HEK293 (cell line): ENCODE results near the gene GLIS1.

Experiments used
- ZNF274 ChIP-seq, 2 experiments: fragments of 200-500 bp in 1 of 2; fragments of 450-650 bp in 1 of 2; sonication (Bioruptor generic) in 1 of 2; formaldehyde crosslinking in 1 of 2; IDR thresholded peaks; 2 replicates each; pipeline versions ENCODE4 v1.5.1 to v1.6.1; 2014 to 2016; ENCODE audit warnings: borderline replicate concordance in 1 of 2, inconsistent platforms in 1 of 2, low read length in 1 of 2, missing biosample characterization in 1 of 2, missing genetic modification characterization in 1 of 2
- TF ChIP-seq, protein P1 (sequence below): fragments of 450-650 bp; formaldehyde crosslinking; IDR thresholded peaks from 2 replicates; pipeline ENCODE4 v1.5.1; 2016; ENCODE audit warnings: missing biosample characterization, missing genetic modification characterization

- TF ChIP-seq, protein P1, sequence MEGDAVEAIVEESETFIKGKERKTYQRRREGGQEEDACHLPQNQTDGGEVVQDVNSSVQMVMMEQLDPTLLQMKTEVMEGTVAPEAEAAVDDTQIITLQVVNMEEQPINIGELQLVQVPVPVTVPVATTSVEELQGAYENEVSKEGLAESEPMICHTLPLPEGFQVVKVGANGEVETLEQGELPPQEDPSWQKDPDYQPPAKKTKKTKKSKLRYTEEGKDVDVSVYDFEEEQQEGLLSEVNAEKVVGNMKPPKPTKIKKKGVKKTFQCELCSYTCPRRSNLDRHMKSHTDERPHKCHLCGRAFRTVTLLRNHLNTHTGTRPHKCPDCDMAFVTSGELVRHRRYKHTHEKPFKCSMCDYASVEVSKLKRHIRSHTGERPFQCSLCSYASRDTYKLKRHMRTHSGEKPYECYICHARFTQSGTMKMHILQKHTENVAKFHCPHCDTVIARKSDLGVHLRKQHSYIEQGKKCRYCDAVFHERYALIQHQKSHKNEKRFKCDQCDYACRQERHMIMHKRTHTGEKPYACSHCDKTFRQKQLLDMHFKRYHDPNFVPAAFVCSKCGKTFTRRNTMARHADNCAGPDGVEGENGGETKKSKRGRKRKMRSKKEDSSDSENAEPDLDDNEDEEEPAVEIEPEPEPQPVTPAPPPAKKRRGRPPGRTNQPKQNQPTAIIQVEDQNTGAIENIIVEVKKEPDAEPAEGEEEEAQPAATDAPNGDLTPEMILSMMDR (tag by site-specific recombination) = no peak
- TF ChIP-seq ZNF274 (IDR thresholded peaks at IDR 0.05; ENCODE audit: low read length) = no peak
- TF ChIP-seq ZNF274 (tag by site-specific recombination; IDR thresholded peaks at IDR 0.05; ENCODE audit: borderline replicate concordance) = no peak
Measured at GRCh38 chr1:53616927-53617326, 122.0 kb downstream of the GLIS1 start.
